ENCODE data around the gene ABTB2. TPM values are rescaled to one million over a fixed set of nuclear protein-coding genes. Genes with fewer than 3 reads are reported as not detected.
A peak's percentile ranks its signal among the peaks of the same experiment; 100 is the strongest.

ABTB2 gene
- 24.7 TPM for total RNA-seq
- long read RNA-seq, full-length matches to known transcripts: 7 of 25 reads
- long read RNA-seq, partial matches to known transcripts: 16 of 25 reads
- long read RNA-seq, other reads (novel, unspliced or antisense): 2 of 25 reads

DNA sequence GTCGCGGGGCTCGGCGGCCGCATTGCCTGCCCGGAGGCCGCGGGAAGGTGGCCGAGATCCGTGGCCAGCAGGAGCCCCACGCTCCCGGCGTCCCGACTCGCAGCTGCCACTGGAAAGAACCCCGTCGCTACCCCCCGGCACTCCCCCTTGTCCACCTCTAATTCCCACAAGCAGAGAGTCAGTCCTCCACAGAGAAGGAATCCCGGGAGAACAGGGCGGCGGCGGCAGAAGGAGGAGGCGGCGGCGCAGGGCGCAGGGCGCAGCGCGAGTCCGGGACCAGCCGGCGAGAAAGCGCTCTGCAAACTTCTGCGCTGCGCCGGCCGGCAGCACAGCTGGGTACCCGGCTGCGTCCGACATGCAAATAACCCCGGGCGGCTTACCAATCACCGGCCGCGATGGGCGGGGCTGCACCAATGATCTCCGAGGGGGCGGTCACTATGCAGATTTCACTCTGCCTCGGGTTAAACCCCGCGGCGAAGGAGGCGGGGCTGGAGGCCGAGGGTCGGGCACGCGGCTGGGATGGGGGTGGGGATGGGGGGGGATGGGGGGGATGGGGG is at the start of gene ABTB2:
ABTB2 (minus strand) TSS at position 310 of the 557 bp plus-strand sequence.
- Histone ChIP-seq H3K4me1 (peaks cover 43% of the 10 kb centered on the region), H3K36me3 (no peaks in the 10 kb centered on the region), H3K27me3 (ENCODE audit: low read depth) (peaks cover 56% of the 10 kb centered on the region), H3K27ac (replicated peaks) (peak within 1 kb of the TSS; percentile 90), H3K9me3 (replicated peaks) (no peaks in the 10 kb centered on the region), H3K4me3 (peak within 1 kb of the TSS; percentile 83)
- TF ChIP-seq, protein P1, sequence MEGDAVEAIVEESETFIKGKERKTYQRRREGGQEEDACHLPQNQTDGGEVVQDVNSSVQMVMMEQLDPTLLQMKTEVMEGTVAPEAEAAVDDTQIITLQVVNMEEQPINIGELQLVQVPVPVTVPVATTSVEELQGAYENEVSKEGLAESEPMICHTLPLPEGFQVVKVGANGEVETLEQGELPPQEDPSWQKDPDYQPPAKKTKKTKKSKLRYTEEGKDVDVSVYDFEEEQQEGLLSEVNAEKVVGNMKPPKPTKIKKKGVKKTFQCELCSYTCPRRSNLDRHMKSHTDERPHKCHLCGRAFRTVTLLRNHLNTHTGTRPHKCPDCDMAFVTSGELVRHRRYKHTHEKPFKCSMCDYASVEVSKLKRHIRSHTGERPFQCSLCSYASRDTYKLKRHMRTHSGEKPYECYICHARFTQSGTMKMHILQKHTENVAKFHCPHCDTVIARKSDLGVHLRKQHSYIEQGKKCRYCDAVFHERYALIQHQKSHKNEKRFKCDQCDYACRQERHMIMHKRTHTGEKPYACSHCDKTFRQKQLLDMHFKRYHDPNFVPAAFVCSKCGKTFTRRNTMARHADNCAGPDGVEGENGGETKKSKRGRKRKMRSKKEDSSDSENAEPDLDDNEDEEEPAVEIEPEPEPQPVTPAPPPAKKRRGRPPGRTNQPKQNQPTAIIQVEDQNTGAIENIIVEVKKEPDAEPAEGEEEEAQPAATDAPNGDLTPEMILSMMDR (IDR thresholded peaks at IDR 0.05; ENCODE audit: borderline replicate concordance): peak; percentile 9
- peak; percentile 98 for DNase-seq
- intact Hi-C loops (cut with micrococcal nuclease): loop anchor here (2.0 kb wide), 1 partner anchor 183 kb away; no protein-coding TSS in a partner anchor

DNA sequence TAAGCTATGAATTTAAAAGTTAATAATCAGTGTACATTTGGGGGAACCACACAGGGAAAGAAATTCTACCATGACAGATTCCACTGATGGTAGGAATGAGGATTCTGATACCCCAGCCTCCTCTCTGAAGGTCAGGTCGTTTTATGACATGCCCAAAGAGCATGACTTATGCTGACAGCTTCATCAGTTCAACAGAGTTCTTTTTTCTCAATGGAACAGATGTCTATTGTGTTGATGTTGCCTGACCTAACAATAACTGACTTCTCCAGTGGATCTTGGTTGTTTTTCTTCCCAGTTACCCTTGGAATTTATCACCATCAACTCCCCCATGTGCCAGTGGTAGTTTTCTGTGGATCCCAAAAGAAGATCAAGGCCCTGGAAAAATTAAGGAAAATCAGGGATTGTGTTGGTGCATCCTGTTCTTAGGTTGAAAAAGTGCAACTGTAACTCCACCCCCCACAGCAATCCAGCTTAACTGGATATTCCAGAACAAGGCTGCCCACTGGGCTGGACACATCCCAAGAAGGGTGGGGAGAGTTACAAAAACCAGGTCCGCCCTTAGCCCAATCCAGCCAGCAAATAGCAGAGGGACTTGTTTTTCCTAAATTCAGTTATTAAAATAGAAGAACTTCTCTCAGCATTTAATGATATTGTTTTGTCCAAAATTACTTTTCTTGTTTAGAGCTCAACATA is 49.5 kb upstream of the ABTB2 start:
- Histone ChIP-seq H3K27me3 (ENCODE audit: low read depth) (peaks cover 13% of the 10 kb centered on the region), H3K27ac (replicated peaks) (no peak overlapping the region), H3K4me3 (no peak overlapping the region), H3K9me3 (replicated peaks) (peaks cover 4% of the 10 kb centered on the region), H3K36me3 (no peaks in the 10 kb centered on the region), H3K4me1 (no peaks in the 10 kb centered on the region)
- intact Hi-C loops (cut with micrococcal nuclease): no loop called here
- TF ChIP-seq, protein P1 (IDR thresholded peaks at IDR 0.05; ENCODE audit: borderline replicate concordance): no peak
- DNase-seq: no peak

DNA sequence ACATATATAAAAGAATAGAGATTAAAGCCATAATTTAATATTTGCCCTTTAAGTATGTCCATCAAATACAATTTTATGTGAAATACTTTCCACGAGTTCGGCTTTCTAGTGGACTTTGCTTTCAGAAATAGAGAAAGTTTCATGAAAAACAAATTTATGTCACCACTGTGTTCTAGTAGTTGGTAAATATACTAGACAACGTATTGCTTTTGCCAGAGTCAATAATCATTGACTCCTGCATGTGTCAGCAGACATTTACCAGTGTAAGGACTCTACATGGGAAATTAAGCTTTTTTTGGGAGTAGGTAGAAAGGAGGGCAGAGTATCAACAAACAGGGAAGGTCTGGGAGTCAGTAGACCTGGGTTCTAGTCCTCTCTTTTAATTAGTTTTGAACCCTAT is 48.6 kb upstream of the ABTB2 start:
- TF ChIP-seq, protein P1 (IDR thresholded peaks at IDR 0.05; ENCODE audit: borderline replicate concordance): no peak
- no peaks in the 10 kb centered on the region for H3K9me3 ChIP-seq (replicated peaks)
- no peak for DNase-seq
- no peak overlapping the region for H3K27ac ChIP-seq (replicated peaks)
- H3K36me3 ChIP-seq: no peaks in the 10 kb centered on the region
- peaks cover 13% of the 10 kb centered on the region for H3K27me3 ChIP-seq (ENCODE audit: low read depth)
- intact Hi-C loops (cut with micrococcal nuclease): no loop called here
- no peaks in the 10 kb centered on the region for H3K4me1 ChIP-seq
- no peak overlapping the region for H3K4me3 ChIP-seq

DNA sequence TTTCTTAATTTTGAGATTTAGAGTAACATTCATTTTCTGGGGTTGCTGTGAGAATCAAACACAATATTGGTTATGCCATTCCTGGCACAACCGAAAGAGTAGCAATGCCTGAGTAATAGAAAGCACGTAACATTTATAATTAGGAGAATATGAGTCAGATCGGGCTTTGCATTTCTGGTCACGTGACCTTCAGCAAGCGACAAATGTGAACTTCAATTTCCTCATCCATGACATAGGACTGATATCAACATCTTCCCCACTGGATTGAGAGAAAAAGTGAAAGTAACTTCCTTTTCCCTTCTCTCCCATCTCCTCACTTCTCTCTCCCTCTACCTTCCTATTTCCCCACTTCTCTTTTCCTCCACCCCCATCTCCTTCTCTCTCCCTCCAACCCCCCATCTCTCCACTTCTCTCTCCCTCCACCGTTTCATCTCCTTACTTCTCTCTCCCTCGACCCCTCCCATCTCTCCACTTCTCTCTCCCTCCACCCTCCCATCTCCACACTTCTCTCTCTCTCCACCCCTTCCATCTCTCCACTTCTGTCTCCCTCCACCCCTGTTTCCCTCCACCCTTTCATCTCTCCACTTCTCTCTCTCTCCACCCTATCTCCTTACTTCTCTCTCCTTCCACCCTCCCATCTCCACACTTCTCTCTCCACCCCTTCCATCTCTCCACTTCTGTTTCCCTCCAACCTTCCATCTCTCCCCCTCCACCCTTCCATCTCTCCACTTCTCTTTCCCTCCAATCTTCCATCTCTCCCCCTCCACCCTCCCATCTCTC is 47.5 kb upstream of the ABTB2 start:
- Histone ChIP-seq H3K27me3 (ENCODE audit: low read depth) (peaks cover 13% of the 10 kb centered on the region), H3K4me3 (no peak overlapping the region), H3K36me3 (no peaks in the 10 kb centered on the region), H3K9me3 (replicated peaks) (no peaks in the 10 kb centered on the region), H3K27ac (replicated peaks) (no peak overlapping the region), H3K4me1 (no peaks in the 10 kb centered on the region)
- TF ChIP-seq, protein P1 (IDR thresholded peaks at IDR 0.05; ENCODE audit: borderline replicate concordance): no peak
- DNase-seq: no peak
- intact Hi-C loops (cut with micrococcal nuclease): no loop called here

DNA sequence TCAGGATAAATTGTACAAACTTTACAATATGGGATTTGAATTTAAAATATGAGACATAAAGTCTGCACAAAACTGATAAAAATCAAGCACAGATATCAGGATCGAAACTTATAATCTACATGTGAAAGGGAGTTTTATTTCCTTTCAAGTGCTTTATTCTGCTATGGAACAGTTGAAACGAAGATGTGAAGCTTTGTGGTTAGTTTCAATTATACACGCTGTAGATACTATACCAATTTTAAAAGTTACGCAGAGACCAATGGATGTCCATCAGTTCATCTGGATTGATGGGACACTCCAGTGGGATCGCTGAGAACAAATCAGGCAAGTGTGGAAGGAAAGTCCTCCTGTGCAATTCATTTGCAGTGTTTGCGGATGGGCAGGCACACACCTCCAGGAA is 46.5 kb upstream of the ABTB2 start:
- no peaks in the 10 kb centered on the region for H3K36me3 ChIP-seq
- no peaks in the 10 kb centered on the region for H3K9me3 ChIP-seq (replicated peaks)
- H3K27ac ChIP-seq (replicated peaks): no peak overlapping the region
- H3K4me1 ChIP-seq: no peaks in the 10 kb centered on the region
- intact Hi-C loops (cut with micrococcal nuclease): no loop called here
- no peak for DNase-seq
- no peak overlapping the region for H3K4me3 ChIP-seq
- H3K27me3 ChIP-seq (ENCODE audit: low read depth): peaks cover 13% of the 10 kb centered on the region
- TF ChIP-seq, protein P1 (IDR thresholded peaks at IDR 0.05; ENCODE audit: borderline replicate concordance): no peak
